Heart left ventricle (tissue), 13 donors: ENCODE measurements around the gene URB2.

Experiments used
- CTCF ChIP-seq, 12 donors: fragments of 200-600 bp; sonication (generic) in 4 of 12; IDR thresholded peaks; one replicate each; pipeline versions ENCODE4 v1.5.0 to v1.8.0; 2018 to 2022; ENCODE audit warnings: antibody characterized with exemption in 12 of 12, mild to moderate bottlenecking in 5 of 12
- POLR2A ChIP-seq, 2 donors: fragments of 450-650 bp; IDR thresholded peaks; one replicate each; pipeline ENCODE4 v1.6.1; 2017; ENCODE audit warnings: antibody characterized with exemption in 2 of 2, mild to moderate bottlenecking in 2 of 2, moderate library complexity in 2 of 2
- donor health status: ischemic (EF 13 %, LVEDD 7.1; RV severe dilation, severe dysfunction).
- donor health status: DM: no; HTN: yes; CAD: no.
- donor health status: DM: no; HTN: no; CAD: no.
- donor health status: ischemic (EF 25% LVEDD 6.9; RV normal size, moderate dysfunction).
- donor health status: ischemic (EF 25% LVEDD 5.7; RV mildly dilated, moderate dysfunction).
- donor health status: ischemic (EF 35%, LVEDD 5.7; RV mildly dilated, moderate dysfunction).
- donor health status: nonischemic (EF 11% LVEDD 7.7; RV severe dilation, severe dysfunction).
- donor health status: DM: yes; HTN: yes; CAD: no.
- donor health status: PGD.
- donor health status: ischemic (EF 29% LVEDD 5.4; RV normal size, mild dysfunction).
- donor health status: nonischemic (EF 23%, LVEDD 6.1; RV moderate dilation, normal function).

- TF ChIP-seq CTCF (IDR thresholded peaks at IDR 0.05) (no peak), POLR2A (IDR thresholded peaks at IDR 0.05) (no peak)
These were observed 16.9 kb downstream of the URB2 start for GRCh38 chr1:229642970-229643369.
